ENCODE results near the gene SLC8A2.

SLC8A2 gene

DNA sequence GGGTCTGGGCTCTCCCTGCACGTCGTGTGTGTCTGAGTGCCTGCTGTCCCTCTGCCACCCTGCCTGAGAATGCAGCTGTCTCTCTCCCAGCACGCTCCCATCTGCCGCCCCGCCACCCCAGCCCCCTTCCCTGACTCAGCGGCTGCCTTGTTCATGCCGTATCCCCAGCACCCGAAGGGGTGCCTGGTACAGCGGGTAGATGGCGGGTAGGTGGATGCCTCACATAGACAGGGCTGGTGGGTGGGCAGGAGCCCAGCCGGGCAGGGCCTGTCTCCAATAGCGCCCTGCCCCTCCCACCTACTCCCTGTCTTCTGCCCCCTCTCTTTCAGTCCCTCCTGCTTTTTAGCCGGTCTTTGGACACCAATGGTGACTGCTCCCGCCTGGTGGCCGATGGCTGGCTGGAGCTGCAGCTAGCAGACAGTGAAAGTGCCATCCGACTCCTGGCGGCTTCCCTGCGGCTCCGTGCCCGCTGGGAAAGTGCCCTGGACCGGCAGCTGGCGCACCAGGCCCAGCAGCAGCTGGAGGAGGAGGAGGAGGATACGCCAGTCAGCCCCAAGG lies 92.2 kb downstream of the SLC8A2 start:
- DNase-seq: no peak

DNA sequence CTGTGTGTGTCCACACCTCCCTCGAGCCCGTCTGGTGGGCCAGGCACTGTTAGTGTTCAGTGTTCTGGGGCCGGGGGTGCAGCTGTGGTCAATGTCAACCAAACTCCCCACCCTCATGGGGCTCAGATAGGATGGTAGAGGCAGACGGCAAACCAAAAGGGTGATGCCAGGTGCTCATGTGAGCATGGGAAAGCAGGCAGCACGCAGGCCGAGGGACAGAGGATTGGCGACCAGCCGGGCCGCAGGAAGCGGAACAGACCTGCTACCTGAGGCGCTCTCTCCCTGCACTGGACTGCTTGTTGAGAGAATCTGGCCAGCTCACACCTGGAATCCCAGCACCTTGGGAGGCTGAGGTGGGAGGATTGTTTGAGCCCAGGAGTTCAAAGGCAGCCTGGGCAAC lies 93.4 kb downstream of the SLC8A2 start:
- DNase-seq: no peak
